ENCODE results near the gene TMEFF2.

TMEFF2 gene

DNA sequence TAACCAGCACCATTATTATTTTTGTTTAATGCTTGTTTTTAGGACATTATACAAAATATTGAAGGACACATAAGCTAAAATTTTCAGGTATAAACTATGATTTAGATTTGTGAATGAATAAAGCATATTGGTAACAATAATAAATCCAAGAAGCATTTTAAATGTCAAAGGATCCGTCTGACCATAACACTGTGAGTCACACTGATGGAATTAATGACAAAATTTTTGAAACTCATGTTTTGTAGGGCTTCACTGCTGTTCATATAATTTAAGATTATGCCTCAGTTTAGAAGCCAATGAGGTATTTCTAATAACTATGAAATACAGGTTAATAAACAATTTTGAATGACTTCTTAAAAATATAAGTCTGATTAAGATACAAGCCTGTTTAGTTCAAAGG, 124.6 kb downstream of the TMEFF2 start:
- in situ Hi-C loops (cut with HindIII; ENCODE audit: low sequenced_read_pairs) = no loop called here

DNA sequence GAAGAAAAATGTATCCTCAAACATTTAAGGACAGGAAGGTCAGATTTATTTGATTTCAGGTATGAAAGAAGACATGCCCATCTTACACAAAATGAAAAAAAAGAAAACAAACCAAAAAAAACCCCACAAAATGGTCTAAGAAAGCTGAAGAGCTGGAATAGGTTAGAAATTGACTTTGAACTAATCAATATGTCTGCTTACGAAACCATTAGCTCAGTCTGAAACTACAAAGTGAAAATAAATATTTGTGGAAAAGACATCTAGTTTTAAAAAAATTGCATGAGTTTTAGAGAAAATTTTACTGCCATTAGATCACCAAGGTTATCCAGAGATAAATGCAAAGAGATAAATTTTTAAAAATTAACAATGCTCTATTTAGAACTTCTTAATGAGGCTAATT, 125.3 kb downstream of the TMEFF2 start:
- in situ Hi-C loops (cut with HindIII; ENCODE audit: low sequenced_read_pairs) = no loop called here

DNA sequence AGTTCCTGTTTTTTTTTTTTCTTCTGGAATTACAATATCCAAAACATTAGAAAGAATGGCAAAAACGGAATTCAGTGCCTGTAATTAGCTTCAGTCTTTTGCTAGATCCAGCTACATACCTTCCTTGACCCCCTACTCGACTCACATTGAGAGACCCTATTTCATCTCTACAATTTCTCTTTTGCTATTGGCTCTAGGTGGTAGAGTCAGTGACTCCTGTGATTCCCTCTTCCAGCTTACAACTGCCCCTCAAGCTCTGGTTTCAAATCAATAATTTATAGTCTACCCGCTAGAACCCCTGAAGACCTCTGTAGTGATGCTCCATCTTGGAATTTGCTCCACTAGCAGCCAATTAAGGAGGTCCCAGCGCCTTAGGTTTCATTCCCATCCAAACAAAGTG, 125.8 kb downstream of the TMEFF2 start:
- in situ Hi-C loops (cut with HindIII; ENCODE audit: low sequenced_read_pairs) = no loop called here

DNA sequence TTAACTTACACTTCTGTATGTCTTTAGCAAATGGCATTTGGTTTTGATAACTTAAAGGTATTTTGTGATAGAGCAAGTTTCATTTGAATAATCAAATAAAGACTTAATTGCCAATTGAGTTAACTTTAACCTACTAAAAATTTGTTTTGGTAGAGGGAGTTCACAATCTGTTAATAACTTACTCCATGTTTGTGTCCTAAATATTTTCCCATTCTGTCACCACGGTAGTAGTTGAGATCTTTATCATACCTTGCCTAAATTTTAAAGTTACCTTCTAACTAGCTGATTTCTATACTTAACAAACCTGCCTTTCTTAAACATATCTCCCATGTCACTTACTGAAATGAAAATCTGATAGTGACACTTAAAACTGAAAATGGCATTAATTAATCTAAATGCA, 127.1 kb downstream of the TMEFF2 start:
- in situ Hi-C loops (cut with HindIII; ENCODE audit: low sequenced_read_pairs) = no loop called here

DNA sequence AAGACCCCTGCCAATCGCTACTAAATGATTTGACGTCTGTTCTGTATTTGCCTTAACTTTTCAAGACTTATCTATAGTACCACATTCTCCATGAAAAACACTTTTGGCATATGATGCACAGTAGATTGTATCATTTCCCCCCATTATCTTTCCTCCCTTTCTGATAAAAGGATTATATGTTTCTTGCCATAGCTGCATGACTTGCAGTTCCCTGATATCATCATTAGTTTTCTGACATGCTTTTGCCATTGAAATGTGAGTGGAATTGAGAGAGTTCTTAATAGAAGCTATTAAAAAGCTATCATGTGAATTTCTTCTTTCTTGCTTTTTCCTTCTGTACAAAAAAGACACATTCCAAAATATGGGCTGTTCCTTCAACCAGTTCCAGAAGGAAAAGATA, 130.3 kb downstream of the TMEFF2 start:
- in situ Hi-C loops (cut with HindIII; ENCODE audit: low sequenced_read_pairs) = no loop called here

DNA sequence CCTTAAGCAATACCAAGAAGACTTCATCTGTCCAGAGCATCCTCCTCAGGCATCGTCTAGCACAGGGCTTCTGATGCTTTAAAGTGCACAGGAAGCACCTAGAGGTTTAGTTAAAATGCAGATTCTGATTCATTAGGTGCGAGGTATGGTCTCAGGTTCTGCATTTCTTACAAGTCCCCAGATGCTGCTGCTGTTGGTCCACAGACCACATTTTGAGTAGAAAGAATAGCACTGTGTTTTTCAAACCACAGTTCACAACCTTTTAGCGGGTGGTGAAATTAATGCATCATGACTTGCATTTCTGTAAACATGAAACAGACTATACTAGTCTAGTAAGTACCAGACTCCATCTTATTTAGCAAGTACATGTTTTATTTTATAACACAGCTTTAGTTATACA, 134.6 kb downstream of the TMEFF2 start:
- in situ Hi-C loops (cut with HindIII; ENCODE audit: low sequenced_read_pairs) = no loop called here

DNA sequence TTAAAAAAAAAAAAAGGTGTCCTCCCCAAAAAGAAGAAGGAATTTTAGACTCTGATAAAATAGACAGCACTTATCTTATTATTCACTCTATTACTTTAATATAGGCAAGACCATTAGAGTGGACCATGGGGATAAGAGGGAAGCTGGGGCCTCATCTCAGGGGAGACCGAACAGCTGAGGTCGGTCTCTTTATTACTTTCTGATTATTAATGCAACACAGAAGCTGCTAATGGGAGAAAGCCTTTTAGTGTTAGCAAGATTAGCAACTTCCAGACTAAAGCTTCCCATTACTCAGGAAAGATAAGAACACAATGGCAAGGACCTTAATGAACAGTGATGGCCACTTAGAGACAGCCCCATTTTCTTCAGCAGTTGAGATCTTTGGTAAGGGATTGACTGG, 135.5 kb downstream of the TMEFF2 start:
- in situ Hi-C loops (cut with HindIII; ENCODE audit: low sequenced_read_pairs) = no loop called here

DNA sequence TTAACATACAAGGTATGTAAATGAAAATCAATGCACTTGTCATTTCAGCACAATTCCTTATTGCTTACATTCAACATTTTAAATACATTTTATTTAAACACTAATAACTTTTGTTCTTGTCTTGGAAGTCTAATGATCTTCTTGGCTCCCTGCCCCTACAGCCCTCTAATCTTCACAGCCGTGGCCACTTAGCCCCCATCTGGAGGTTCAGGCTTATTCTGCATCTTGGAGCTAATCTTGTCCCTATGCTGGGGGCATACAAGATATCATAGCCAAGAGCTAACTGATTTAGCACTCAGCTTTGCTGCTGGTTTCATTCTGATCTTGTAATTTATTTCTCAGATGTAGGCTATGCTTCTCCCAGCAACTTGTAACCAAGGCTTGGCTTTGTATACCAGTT, 140.8 kb downstream of the TMEFF2 start:
- in situ Hi-C loops (cut with HindIII; ENCODE audit: low sequenced_read_pairs) = no loop called here

DNA sequence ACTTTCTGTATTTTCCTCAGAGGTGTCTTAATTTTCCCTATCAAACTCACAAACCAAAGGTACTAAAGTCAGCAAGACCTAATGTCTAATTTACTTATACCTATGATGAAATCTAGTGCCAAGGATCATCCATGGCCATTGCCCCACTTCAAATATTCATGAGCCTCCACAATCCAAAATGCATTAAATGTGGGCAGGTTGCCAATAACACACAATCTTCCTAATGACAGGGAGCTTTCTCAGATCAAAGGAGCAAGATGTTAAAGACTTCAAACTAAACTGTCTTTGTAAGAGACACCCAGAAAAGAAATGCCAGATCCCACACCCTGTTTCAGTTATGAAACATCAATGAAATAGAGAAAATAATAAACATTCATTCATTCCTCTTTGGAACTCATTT, 143.2 kb downstream of the TMEFF2 start:
- in situ Hi-C loops (cut with HindIII; ENCODE audit: low sequenced_read_pairs) = no loop called here

DNA sequence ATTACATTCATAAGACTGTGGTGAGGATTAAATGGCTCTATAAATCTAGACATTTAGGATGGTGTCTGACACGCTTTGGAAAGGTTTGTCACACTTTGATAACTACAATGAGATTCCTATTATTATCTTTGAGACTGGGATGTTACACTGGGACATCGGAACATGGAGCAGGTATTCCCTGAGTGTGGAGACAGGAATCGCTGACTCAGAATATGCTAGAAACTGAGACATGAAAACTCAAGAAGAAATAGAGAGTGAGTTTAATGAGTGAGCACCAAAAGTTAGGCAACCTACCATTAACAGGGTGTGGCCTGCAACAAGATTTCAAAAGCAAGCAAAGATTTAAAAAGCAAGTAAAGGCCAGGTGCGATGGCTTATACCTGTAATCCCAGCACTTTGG, 145.4 kb downstream of the TMEFF2 start:
- in situ Hi-C loops (cut with HindIII; ENCODE audit: low sequenced_read_pairs) = no loop called here

DNA sequence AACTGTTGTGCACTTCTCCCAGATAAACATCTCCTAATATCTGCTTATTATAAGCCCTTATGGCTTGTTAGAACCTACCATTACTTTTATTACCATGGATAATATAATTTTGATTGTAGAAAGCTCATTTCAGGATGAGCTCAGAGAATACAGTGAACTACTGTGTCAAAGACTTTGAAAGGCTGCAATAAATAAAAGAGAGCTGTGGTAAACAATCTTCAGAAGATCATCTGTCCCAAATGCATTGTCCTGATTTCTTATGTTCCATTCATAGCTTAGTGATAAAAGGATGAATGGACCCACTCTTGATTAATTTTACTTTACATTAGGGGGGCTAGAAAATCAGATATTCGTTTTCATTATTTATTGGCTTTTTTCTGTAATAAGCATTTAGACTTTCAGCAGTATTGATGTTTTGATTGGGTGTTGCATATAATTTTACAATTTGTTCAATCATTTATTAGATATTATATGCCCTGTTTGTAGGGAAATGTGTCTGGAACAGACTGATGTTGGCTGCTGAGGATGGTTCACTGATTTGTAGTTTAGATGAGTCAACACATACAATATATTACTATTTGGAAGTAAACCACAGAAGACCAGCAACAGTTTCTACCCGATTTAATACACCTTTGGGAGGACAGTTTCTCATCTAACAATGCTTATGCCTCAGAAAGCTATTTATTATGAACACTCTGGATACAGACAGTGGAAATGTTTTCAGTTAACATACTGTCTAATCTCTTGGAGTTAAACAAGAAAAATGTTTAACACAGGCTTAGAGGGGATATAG, 147.2 kb downstream of the TMEFF2 start:
- in situ Hi-C loops (cut with HindIII; ENCODE audit: low sequenced_read_pairs) = no loop called here

DNA sequence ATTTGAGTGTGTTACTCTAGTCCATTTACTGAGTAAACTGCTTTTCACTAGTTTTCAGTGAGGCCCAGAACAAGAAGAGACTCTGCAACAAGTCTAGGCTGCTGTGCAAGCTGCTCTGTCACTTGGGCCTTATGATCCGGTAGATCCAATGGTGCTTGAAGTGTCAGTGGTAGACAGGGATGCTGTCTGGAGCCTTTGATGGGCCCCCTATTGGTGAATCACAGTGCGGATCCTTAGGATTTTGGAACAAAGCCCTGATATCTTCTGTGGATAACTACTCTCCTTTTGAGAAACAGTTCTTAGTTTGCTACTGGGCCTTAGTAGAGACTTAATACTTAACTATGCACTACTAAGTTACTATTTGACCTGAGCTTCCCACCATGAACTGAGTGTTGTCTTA, 150.2 kb downstream of the TMEFF2 start:
- in situ Hi-C loops (cut with HindIII; ENCODE audit: low sequenced_read_pairs) = no loop called here

DNA sequence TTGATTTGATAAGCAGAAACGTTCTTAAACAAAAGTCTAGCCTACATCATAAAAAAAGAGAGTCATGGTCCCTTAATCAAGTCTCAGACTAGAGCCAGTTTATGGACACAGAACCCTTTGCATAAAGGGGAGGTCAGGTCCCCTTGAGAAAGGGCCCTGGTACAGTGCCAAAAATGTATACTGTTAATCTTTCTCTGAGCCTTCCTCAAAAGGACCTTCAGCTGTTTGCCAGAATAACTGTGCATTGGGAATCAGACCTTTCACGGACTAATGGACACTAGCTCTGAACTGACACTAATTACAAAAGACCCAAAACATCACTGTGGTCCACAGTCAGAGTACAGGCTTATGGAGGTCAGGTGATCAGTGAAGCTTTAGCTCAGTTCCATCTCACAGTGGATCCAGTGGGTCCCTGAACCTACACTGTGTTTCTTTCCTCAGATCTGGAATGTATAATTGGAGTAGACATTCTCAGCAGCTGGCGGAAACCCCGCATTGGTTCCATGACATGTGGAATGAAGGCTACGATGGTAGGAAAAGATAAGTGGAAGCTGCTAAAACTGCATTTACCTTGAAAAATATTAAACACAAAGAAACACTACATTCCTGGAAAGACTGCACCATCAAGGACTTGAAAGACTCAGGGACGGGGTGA, 151.4 kb downstream of the TMEFF2 start:
- in situ Hi-C loops (cut with HindIII; ENCODE audit: low sequenced_read_pairs) = no loop called here

DNA sequence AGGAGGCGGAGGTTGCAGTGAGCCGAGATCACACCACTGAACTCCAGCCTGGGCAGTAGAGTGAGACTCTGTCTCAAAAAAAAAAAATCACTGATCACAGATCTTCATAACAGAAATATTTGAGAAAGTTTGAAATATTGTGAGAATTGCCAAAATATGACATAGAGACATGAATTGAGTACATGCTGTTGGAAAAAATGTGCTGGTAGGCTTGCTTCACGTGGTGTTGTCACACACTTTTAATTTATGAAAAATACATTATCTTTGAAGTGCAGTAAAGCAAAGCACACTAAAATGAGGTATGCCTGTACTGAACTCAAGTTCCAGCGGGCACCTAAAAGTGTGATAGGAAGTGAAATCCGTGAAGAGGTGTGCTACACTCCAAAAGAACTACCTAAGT, 152.6 kb downstream of the TMEFF2 start:
- in situ Hi-C loops (cut with HindIII; ENCODE audit: low sequenced_read_pairs) = no loop called here

DNA sequence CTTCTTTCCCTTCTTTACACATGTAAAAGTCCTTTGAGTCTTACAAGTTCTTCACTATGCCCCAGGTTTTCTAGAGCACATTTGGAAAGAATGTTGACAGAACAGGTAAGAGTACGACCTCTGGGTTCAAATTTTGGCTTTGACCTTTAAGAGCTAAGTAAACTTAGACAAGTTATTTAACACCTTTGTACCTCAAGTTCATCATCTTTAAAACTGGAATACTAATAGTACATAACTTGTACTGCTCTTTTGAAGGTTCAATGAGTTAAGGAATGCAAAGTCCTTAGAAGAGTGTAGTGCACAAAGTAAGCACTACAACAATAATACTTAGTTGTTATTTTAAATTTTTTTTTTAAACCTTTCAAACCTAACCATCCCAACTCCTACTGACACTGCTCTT, 156.6 kb downstream of the TMEFF2 start:
- in situ Hi-C loops (cut with HindIII; ENCODE audit: low sequenced_read_pairs) = no loop called here

DNA sequence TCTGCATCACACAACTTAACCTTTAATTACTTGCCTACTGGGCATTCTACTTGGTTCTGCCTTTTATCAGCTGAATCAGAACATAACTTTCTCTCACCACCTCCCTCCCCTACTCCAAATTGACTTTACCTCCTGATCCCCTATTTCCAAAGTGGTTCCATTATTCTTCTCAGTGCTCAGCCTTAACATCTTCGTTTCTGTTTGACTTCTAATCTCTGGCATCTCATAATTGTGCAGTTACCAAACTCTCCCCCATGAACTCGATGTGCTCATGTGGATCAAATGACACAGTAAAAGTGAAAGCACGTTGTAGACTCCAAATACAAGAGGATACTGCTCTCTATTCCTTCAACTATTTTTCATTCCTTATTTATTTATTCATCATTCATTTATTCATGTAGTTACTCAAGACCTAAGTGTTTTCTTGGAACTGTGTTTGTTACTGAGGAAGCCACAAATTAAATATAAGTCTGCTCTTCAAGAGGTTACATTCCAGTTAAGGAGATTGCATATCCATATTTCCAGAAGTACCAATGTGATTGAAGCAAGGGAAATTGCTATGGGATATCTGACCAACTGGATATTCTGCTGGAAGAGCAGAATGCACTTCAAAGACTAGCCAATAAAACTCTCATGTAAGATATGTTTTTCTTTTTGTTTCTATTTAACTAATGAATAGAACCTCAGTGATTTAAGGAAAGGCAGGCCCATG, 158.8 kb downstream of the TMEFF2 start:
- in situ Hi-C loops (cut with HindIII; ENCODE audit: low sequenced_read_pairs) = no loop called here

DNA sequence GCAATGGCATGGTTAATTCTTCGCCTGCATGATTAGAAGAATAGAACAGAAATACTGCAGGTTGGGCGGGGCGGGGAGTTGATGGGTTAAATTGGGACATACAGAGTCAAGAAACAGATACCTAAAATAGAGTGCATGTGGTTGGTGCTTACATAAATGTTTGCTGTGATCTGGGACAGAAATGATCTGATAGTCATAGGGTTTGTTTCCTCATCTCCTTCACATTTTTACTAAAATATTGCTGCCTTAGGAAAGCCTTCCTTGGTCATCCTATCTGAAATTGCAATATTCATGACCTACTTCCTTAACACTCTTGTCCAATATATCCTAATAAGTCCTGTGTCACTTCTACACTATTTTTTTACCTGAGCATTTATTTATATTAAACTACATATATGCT, 163.9 kb downstream of the TMEFF2 start:
- in situ Hi-C loops (cut with HindIII; ENCODE audit: low sequenced_read_pairs) = no loop called here

DNA sequence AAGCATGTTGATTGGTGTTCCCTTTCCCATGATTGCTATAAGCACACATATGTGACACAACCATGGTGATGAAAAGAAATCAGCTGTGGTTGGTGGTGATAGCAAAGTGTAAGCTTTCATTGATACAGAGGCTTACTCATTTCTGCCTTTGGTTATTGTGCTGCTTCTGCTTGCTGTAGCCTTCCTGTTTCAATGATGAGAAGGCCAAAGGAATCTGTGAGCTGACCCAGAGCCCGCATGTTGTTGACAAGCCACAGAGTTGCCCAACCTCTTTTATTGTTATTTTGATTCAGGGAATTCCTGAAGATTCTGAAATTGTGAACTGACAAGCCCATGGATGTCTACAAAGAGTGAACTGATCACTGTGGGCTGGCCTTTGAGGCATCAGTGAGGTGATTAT, 164.4 kb downstream of the TMEFF2 start:
- in situ Hi-C loops (cut with HindIII; ENCODE audit: low sequenced_read_pairs) = no loop called here

DNA sequence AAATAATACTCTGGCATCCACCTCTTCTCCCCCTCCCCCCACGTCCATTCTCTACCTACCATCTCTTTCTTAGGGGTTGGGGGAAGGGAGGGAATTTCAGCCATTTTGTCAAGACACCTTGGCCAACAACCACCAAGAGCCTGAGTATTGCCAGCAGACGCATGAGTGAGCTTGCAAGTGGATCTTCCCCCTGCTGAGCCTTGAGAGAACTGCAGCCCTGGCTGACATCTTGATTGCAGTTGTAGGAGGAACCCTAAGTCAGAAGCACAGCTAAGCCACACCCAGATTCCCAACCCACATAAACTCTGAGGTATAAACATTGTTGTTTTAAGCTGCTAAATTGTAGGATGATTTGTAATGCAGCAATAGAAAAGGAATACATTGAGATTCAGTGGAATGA, 165.6 kb downstream of the TMEFF2 start:
- in situ Hi-C loops (cut with HindIII; ENCODE audit: low sequenced_read_pairs) = no loop called here

DNA sequence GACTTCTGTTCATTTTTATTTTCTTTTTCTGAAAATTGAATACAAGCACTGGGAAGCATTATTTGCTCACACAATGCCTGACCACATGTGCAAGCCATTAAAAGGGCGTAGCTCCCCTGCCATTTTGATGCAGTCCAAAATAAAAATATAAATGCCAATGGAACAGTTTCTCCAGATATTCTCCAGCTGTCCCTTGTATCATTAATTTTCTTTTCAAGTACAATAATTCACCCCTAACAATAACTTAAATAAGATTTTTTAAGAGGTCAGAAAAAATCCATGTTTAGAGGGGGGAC, 168.0 kb downstream of the TMEFF2 start:
- in situ Hi-C loops (cut with HindIII; ENCODE audit: low sequenced_read_pairs) = no loop called here

DNA sequence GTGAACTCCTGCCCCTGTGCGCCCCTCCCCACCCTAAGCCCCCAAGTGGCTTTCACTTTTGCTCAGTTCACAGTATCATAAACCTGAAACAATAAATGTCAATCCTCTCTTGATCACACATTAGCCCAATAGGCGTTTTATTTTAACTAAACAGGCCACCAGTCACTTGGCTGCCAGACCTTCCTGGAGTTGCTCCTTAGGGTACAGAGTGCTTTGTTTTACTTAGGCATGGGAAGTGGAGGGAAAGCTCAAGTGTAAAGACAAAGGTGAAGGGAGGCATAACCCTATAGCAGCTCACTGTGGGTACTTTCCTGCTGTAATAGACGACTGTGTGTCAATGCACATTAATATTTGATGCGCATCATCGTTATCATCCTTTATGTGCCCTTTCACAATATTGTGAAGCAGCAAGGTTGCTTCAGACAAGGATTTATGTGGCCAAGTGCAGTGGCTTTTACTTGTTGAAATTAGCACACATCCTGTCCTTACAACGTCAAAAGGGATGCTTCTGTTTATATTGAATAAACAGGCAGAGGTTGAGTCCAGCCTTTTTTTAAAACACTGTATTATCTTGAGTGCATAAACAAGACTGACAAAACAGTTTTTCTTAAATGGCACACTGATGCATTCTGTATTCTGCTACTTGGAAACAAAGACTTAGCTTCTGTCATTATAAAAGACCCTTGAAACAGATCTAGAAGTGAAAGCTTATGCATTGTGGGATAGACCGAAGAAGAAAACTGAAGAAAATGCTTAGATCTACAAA, 168.5 kb downstream of the TMEFF2 start:
- in situ Hi-C loops (cut with HindIII; ENCODE audit: low sequenced_read_pairs) = no loop called here

DNA sequence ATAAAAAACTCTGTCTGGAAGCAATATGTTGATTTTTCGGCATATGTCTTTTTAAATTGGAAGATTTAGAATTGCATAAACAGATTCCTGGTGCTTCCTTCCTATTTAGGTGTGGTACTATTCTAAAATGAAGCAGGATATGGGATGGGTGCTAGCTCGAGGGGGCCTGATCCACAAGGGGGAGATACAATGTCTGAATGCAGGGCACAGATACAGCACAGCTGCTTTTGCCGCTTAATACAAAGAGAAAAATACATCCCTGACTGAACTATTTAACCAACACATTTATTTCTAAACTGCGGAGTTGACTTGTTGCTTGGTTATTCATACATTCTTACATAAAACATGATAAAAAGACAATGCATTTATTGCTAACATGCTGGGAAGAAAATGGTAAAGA, 169.1 kb downstream of the TMEFF2 start:
- in situ Hi-C loops (cut with HindIII; ENCODE audit: low sequenced_read_pairs) = no loop called here

Data from endothelial cell of hepatic sinusoid (primary cell).